Activated CD8-positive, alpha-beta memory T cell treated with anti-CD3 and anti-CD28 coated beads for 4 hours (primary cell): ENCODE results near the gene RGCC.
"Not testable (repeated sequence)": the region's sequence is repeated elsewhere in the genome, so short reads cannot be mapped to it uniquely, and the experiment has no call there.

Experiments used
- DNase-seq, 2 donors: peaks; one replicate each; pipeline ENCODE4 v3.0.0-alpha.2; 2020; ENCODE audit warnings: low read depth in 2 of 2

RGCC gene

GRCh38 chr13:41456768-41457588 lies at the start of gene RGCC:
Gene RGCC, plus strand, starts transcription at chr13:41457550. Its CDS starts 158 bp downstream, at chr13:41457708.
- peak; percentile 92 to 93 for DNase-seq

GRCh38 chr13:41408121-41408520 lies 49.2 kb upstream of the RGCC start:
- no peak for DNase-seq

GRCh38 chr13:41408746-41409145 lies 48.6 kb upstream of the RGCC start:
- no peak for DNase-seq

GRCh38 chr13:41409611-41410010 lies 47.7 kb upstream of the RGCC start:
- DNase-seq, result no peak

GRCh38 chr13:41411060-41411459 lies 46.3 kb upstream of the RGCC start:
- no peak for DNase-seq

- DNase-seq, result no peak
These were observed 45.8 kb upstream of the RGCC start for GRCh38 chr13:41411522-41411921.

GRCh38 chr13:41413872-41414271 lies 43.5 kb upstream of the RGCC start:
- DNase-seq, result no peak

GRCh38 chr13:41416276-41416675 lies 41.1 kb upstream of the RGCC start:
- DNase-seq, result no peak

GRCh38 chr13:41418027-41418426 lies 39.3 kb upstream of the RGCC start:
- no peak for DNase-seq

- DNase-seq, result no peak
These were observed 38.6 kb upstream of the RGCC start for GRCh38 chr13:41418731-41419130.

- DNase-seq, result no peak
These were observed 38.1 kb upstream of the RGCC start for GRCh38 chr13:41419206-41419605.

GRCh38 chr13:41420146-41420545 lies 37.2 kb upstream of the RGCC start:
- DNase-seq, result no peak

GRCh38 chr13:41421330-41421729 lies 36.0 kb upstream of the RGCC start:
- not testable (repeated sequence) for DNase-seq

GRCh38 chr13:41421983-41422382 lies 35.4 kb upstream of the RGCC start:
- not testable (repeated sequence) for DNase-seq

GRCh38 chr13:41423259-41423658 lies 34.1 kb upstream of the RGCC start:
- DNase-seq, result not testable (repeated sequence)

GRCh38 chr13:41424675-41425074 lies 32.7 kb upstream of the RGCC start:
- DNase-seq, result not testable (repeated sequence)

- no peak for DNase-seq
These were observed 31.3 kb upstream of the RGCC start for GRCh38 chr13:41426047-41426446.

GRCh38 chr13:41427666-41428065 lies 29.7 kb upstream of the RGCC start:
- no peak for DNase-seq

GRCh38 chr13:41428155-41428554 lies 29.2 kb upstream of the RGCC start:
- peak; percentile 21 to 27 for DNase-seq

GRCh38 chr13:41434030-41434429 lies 23.3 kb upstream of the RGCC start:
- DNase-seq, result not testable (repeated sequence)

GRCh38 chr13:41434831-41435520 lies 22.4 kb upstream of the RGCC start:
- DNase-seq, result no peak

- DNase-seq, result no peak
These were observed 13.4 kb upstream of the RGCC start for GRCh38 chr13:41443969-41444368.

GRCh38 chr13:41452462-41452861 lies 4.9 kb upstream of the RGCC start:
- DNase-seq, result no peak
